ENCODE results near the gene DYNLT3. TPM values are rescaled to one million over a fixed set of nuclear protein-coding genes. Genes with fewer than 3 reads are reported as not detected.

The DYNLT3 gene
- total RNA-seq, 3 donors from 2014 or later = 37.0 to 40.0 (median 37.5) TPM

- H3K27me3 ChIP-seq = peaks cover 0 to 26% of the 10 kb centered on the region in 2 donors
- H3K36me3 ChIP-seq = no peaks in the 10 kb centered on the region
- no peaks in the 10 kb centered on the region for H3K9me3 ChIP-seq
- TF ChIP-seq POLR2A (IDR thresholded peaks at IDR 0.05) (no peak), CTCF (IDR thresholded peaks at IDR 0.05) (no peak), POLR2AphosphoS5 (IDR thresholded peaks at IDR 0.05) (no peak)
- intact Hi-C loops (cut with DNase I; ENCODE audit: low total_unique reads) = no loop called here
- H3K4me1 ChIP-seq = no peaks in the 10 kb centered on the region
- H3K4me3 ChIP-seq = no peak overlapping the region
- H3K27ac ChIP-seq = no peak overlapping the region
- no peak for DNase-seq (ENCODE audit: low spot score in 2 of 2)
These were observed 25.8 kb upstream of the DYNLT3 start for GRCh38 chrX:37873220-37873619.

GRCh38 chrX:37872303-37872655, 24.9 kb upstream of the DYNLT3 start:
- H3K27ac ChIP-seq = no peak overlapping the region
- H3K27me3 ChIP-seq = peaks cover 0 to 26% of the 10 kb centered on the region in 2 donors
- DNase-seq (ENCODE audit: low spot score in 2 of 2) = no peak
- TF ChIP-seq CTCF (IDR thresholded peaks at IDR 0.05) = no peak
- TF ChIP-seq POLR2A (IDR thresholded peaks at IDR 0.05) = no peak
- no peak for TF ChIP-seq POLR2AphosphoS5 (IDR thresholded peaks at IDR 0.05)
- no peaks in the 10 kb centered on the region for H3K4me1 ChIP-seq
- H3K36me3 ChIP-seq = no peaks in the 10 kb centered on the region
- no peaks in the 10 kb centered on the region for H3K9me3 ChIP-seq
- no peak overlapping the region for H3K4me3 ChIP-seq
- intact Hi-C loops (cut with DNase I; ENCODE audit: low total_unique reads) = no loop called here

- intact Hi-C loops (cut with DNase I; ENCODE audit: low total_unique reads) = no loop called here
- H3K9me3 ChIP-seq = no peaks in the 10 kb centered on the region
- H3K4me1 ChIP-seq = no peaks in the 10 kb centered on the region
- H3K27me3 ChIP-seq = peaks cover 0 to 26% of the 10 kb centered on the region in 2 donors
- no peak overlapping the region for H3K27ac ChIP-seq
- no peak overlapping the region for H3K4me3 ChIP-seq
- TF ChIP-seq CTCF (IDR thresholded peaks at IDR 0.05) (no peak), POLR2AphosphoS5 (IDR thresholded peaks at IDR 0.05) (no peak), POLR2A (IDR thresholded peaks at IDR 0.05) (no peak)
- no peaks in the 10 kb centered on the region for H3K36me3 ChIP-seq
- DNase-seq (ENCODE audit: low spot score in 2 of 2) = no peak
These were observed 24.4 kb upstream of the DYNLT3 start for GRCh38 chrX:37871626-37872302.

- intact Hi-C loops (cut with DNase I; ENCODE audit: low total_unique reads) = no loop called here
- Histone ChIP-seq H3K27me3 (peaks cover 0 to 39% of the 10 kb centered on the region in 2 donors), H3K27ac (no peak overlapping the region), H3K4me1 (no peaks in the 10 kb centered on the region), H3K4me3 (no peak overlapping the region), H3K36me3 (no peaks in the 10 kb centered on the region), H3K9me3 (no peaks in the 10 kb centered on the region)
- DNase-seq (ENCODE audit: low spot score in 2 of 2) = no peak
- TF ChIP-seq CTCF (IDR thresholded peaks at IDR 0.05) (no peak), POLR2A (IDR thresholded peaks at IDR 0.05) (no peak), POLR2AphosphoS5 (IDR thresholded peaks at IDR 0.05) (no peak)
These were observed 20.3 kb upstream of the DYNLT3 start for GRCh38 chrX:37867536-37868153.

DNA sequence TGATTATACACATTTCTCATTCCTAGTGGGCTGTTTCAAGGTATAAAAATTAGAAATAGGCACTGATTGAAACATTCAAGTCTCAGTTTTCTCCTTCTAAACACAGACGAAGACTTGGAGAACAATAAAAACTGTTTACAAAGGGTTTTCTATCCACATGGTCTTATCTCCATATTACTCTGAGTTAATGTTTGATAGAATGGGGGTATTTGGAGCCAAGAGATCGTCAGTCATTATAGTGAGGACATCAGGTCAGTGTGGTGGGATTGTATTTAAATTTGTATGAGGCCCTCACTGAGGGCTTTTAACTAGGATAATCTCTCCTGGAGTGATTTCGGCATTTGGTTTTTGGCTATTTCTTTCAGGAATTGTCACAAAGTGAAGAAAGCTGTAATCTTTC, 16.4 kb upstream of the DYNLT3 start:
- H3K27me3 ChIP-seq = peaks cover 0 to 41% of the 10 kb centered on the region in 2 donors
- intact Hi-C loops (cut with DNase I; ENCODE audit: low total_unique reads) = no loop called here
- no peak for TF ChIP-seq POLR2A (IDR thresholded peaks at IDR 0.05)
- TF ChIP-seq CTCF (IDR thresholded peaks at IDR 0.05) = no peak
- no peak for TF ChIP-seq POLR2AphosphoS5 (IDR thresholded peaks at IDR 0.05)

More for the DNA sequence above, 16.4 kb upstream of the DYNLT3 start:
- no peak for DNase-seq (ENCODE audit: low spot score in 2 of 2)
- Histone ChIP-seq H3K27ac (no peak overlapping the region), H3K36me3 (no peaks in the 10 kb centered on the region), H3K4me1 (no peaks in the 10 kb centered on the region), H3K9me3 (no peaks in the 10 kb centered on the region), H3K4me3 (no peak overlapping the region)

Measured in breast epithelium (tissue), 4 donors.